PC-3 (cell line): ENCODE data around the gene MGMT. TPM values are rescaled to one million over a fixed set of nuclear protein-coding genes. Genes with fewer than 3 reads are reported as not detected.

Experiments
- ATAC-seq: fragments of 200-7000 bp; cut with Tn5 transposase; 2 replicates; pipeline ENCODE4 v1.9.1; 2020; ENCODE audit warnings: mild to moderate bottlenecking, moderate library complexity
- BruUV-seq: library from RNA; stranded (reverse); fragments of 400-500 nt; replicated peaks from 2 replicates; lab custom pipeline; 2021; lab: Mats Ljungman, UMichigan
- CTCF ChIA-PET: fragments of 300-600 bp; sonication (Branson Sonifier 250); formaldehyde crosslinking; loops from one replicate; lab custom pipeline; 2022; ENCODE audit warnings: antibody characterized with exemption; lab: Charles Lee
- POLR2A ChIA-PET: fragments of 300-600 bp; sonication (Branson Sonifier 250); formaldehyde crosslinking; loops from one replicate; lab custom pipeline; 2022; ENCODE audit warnings: antibody characterized with exemption; ENCODE audit not compliant: unreplicated experiment; lab: Charles Lee
- DNase-seq: peaks from one replicate; pipeline ENCODE4 v3.0.0-alpha.2; 2015
- H2AFZ ChIP-seq: fragments of 300-600 bp; sonication (generic); 2 replicates; pipeline ENCODE4 v1.6.0; 2016; ENCODE audit warnings: antibody characterized with exemption, low read length
- H3F3A ChIP-seq: fragments of 300-600 bp; sonication (generic); one replicate; pipeline ENCODE4 v1.6.0; 2017; ENCODE audit warnings: antibody characterized with exemption, low read length, control low read depth, mild to moderate bottlenecking; ENCODE audit not compliant: unreplicated experiment
- H3K27ac ChIP-seq: fragments of 300-600 bp; sonication (generic); 2 replicates; pipeline ENCODE4 v1.5.1; 2016; ENCODE audit warnings: mild to moderate bottlenecking, low read length
- H3K27me3 ChIP-seq: fragments of 300-600 bp; sonication (generic); 2 replicates; pipeline ENCODE4 v1.6.1; 2016; ENCODE audit warnings: low read length, mixed read lengths
- H3K36me3 ChIP-seq: fragments of 300-600 bp; sonication (generic); 2 replicates; pipeline ENCODE4 v1.6.1; 2016; ENCODE audit warnings: low read depth, mixed run types, low read length, mixed read lengths
- H3K4me1 ChIP-seq: fragments of 300-600 bp; sonication (generic); 2 replicates; pipeline ENCODE4 v1.5.1; 2016; ENCODE audit warnings: low read length; ENCODE audit not compliant: insufficient read depth
- H3K4me2 ChIP-seq: fragments of 300-600 bp; sonication (generic); 2 replicates; pipeline ENCODE4 v1.6.0; 2016; ENCODE audit warnings: low read length
- H3K4me3 ChIP-seq: fragments of 300-600 bp; sonication (generic); 2 replicates; pipeline ENCODE4 v1.5.1; 2016; ENCODE audit warnings: mild to moderate bottlenecking, low read length, mixed read lengths
- H3K79me2 ChIP-seq: fragments of 300-600 bp; sonication (generic); 2 replicates; pipeline ENCODE4 v1.6.1; 2017; ENCODE audit warnings: low read length, mixed read lengths
- H3K9ac ChIP-seq: fragments of 300-600 bp; sonication (generic); 2 replicates; pipeline ENCODE4 v1.6.0; 2016; ENCODE audit warnings: mild to moderate bottlenecking, low read length
- H3K9me2 ChIP-seq: fragments of 300-600 bp; sonication (generic); replicated peaks from 2 replicates; pipeline ENCODE4 v1.6.1; 2016; ENCODE audit warnings: mixed run types, low read length, mixed read lengths
- H3K9me3 ChIP-seq: fragments of 300-600 bp; sonication (generic); 2 replicates; pipeline ENCODE4 v1.6.1; 2016; ENCODE audit warnings: low read length, mixed read lengths
- H4K20me1 ChIP-seq: fragments of 300-600 bp; sonication (generic); 2 replicates; pipeline ENCODE4 v1.6.1; 2016; ENCODE audit warnings: low read length, mixed read lengths
- CTCF ChIP-seq: fragments of 300-600 bp; sonication (generic); conservative IDR thresholded peaks from 2 replicates; pipeline ENCODE4 v1.5.1; 2017; ENCODE audit warnings: antibody characterized with exemption, low read depth, mild to moderate bottlenecking, low read length
- EZH2 ChIP-seq: fragments of 300-600 bp; sonication (generic); IDR thresholded peaks from one replicate; pipeline ENCODE4 v1.6.1; 2017; ENCODE audit warnings: antibody characterized with exemption, mild to moderate bottlenecking, low read length; ENCODE audit not compliant: unreplicated experiment
- EZH2phosphoT487 ChIP-seq: fragments of 300-600 bp; sonication (generic); IDR thresholded peaks from 2 replicates; pipeline ENCODE4 v1.6.1; 2018; ENCODE audit warnings: mild to moderate bottlenecking, antibody characterized with exemption, low read length, borderline replicate concordance
- intact Hi-C: fragments of 100-400 bp; cut with micrococcal nuclease; formaldehyde crosslinking; loops from 2 replicates; pipeline ENCODE4 v1.9.0; 2023
- total RNA-seq: library from RNA; depleted of rRNA; stranded (reverse); fragments of >200 nt; gene quantifications from 2 replicates; pipeline ENCODE4 v1.2.3, GENCODE V29; 2014

Gene MGMT
- total RNA-seq, 1 experiment from 2014 or later = 19.8 TPM

GRCh38 chr10:129528376-129528978, 61.4 kb downstream of the MGMT start:
- ATAC-seq = no peak
- Histone ChIP-seq H3K27me3 (no peaks in the 10 kb centered on the region), H3K36me3 (no peaks in the 10 kb centered on the region), H3K9me3 (no peaks in the 10 kb centered on the region), H2AFZ (no peak overlapping the region), H3K79me2 (no peaks in the 10 kb centered on the region), H3K27ac (no peak overlapping the region), H3K4me2 (no peak overlapping the region), H3K9ac (no peak overlapping the region), H4K20me1 (no peaks in the 10 kb centered on the region), H3F3A (no peaks in the 10 kb centered on the region), H3K4me3 (no peak overlapping the region), H3K4me1 (peaks cover 12% of the 10 kb centered on the region), H3K9me2 (no peaks in the 10 kb centered on the region)
- TF ChIP-seq EZH2phosphoT487 (no peak), EZH2 (no peak), CTCF (no peak)
- DNase-seq = no peak
- BruUV-seq = no TSS peak
- intact Hi-C loops = no loop called here
- POLR2A ChIA-PET = no interaction called here
- CTCF ChIA-PET = no interaction called here

GRCh38 chr10:129530581-129530980, 63.5 kb downstream of the MGMT start:
- no peaks in the 10 kb centered on the region for H4K20me1 ChIP-seq
- no peak for ATAC-seq
- H3K4me3 ChIP-seq = no peak overlapping the region
- H2AFZ ChIP-seq = no peak overlapping the region
- no peaks in the 10 kb centered on the region for H3F3A ChIP-seq
- no peak overlapping the region for H3K9ac ChIP-seq
- peaks cover 12% of the 10 kb centered on the region for H3K4me1 ChIP-seq
- no peak overlapping the region for H3K4me2 ChIP-seq
- ChIA-PET CTCF (no interaction called here), POLR2A (no interaction called here)
- H3K36me3 ChIP-seq = no peaks in the 10 kb centered on the region
- no peak for DNase-seq
- no peaks in the 10 kb centered on the region for H3K9me2 ChIP-seq
- H3K79me2 ChIP-seq = no peaks in the 10 kb centered on the region
- BruUV-seq = no TSS peak
- TF ChIP-seq EZH2phosphoT487 = no peak
- TF ChIP-seq CTCF = no peak
- no peak for TF ChIP-seq EZH2
- intact Hi-C loops = no loop called here
- no peaks in the 10 kb centered on the region for H3K27me3 ChIP-seq
- H3K9me3 ChIP-seq = no peaks in the 10 kb centered on the region
- H3K27ac ChIP-seq = no peak overlapping the region

GRCh38 chr10:129531195-129531968, 64.3 kb downstream of the MGMT start:
- TF ChIP-seq EZH2phosphoT487 (no peak), CTCF (no peak), EZH2 (no peak)
- peak; percentile 75 for DNase-seq
- BruUV-seq = no TSS peak
- Histone ChIP-seq H3K9me2 (no peaks in the 10 kb centered on the region), H3F3A (no peaks in the 10 kb centered on the region), H3K79me2 (no peaks in the 10 kb centered on the region), H3K9ac (no peak overlapping the region), H3K27me3 (no peaks in the 10 kb centered on the region), H3K36me3 (no peaks in the 10 kb centered on the region), H3K9me3 (no peaks in the 10 kb centered on the region), H3K27ac (no peak overlapping the region), H4K20me1 (no peaks in the 10 kb centered on the region), H3K4me1 (peaks cover 12% of the 10 kb centered on the region), H3K4me2 (peak overlapping the region; percentile 62), H3K4me3 (no peak overlapping the region), H2AFZ (no peak overlapping the region)
- ChIA-PET CTCF (no interaction called here), POLR2A (no interaction called here)
- intact Hi-C loops = no loop called here
- peak; percentile 86 for ATAC-seq
